HG03135 (cell line): ENCODE data around the gene TUBA3D.
"Not testable (repeated sequence)": the region's sequence is repeated elsewhere in the genome, so short reads cannot be mapped to it uniquely, and the experiment has no call there.

ENCODE experiments used
- ATAC-seq: cut with Tn5 transposase; IDR thresholded peaks from one replicate; pipeline ENCODE4 v1.9.1; 2021; ENCODE audit warnings: mild to moderate bottlenecking, moderate library complexity; ENCODE audit not compliant: unreplicated experiment

Gene TUBA3D

DNA sequence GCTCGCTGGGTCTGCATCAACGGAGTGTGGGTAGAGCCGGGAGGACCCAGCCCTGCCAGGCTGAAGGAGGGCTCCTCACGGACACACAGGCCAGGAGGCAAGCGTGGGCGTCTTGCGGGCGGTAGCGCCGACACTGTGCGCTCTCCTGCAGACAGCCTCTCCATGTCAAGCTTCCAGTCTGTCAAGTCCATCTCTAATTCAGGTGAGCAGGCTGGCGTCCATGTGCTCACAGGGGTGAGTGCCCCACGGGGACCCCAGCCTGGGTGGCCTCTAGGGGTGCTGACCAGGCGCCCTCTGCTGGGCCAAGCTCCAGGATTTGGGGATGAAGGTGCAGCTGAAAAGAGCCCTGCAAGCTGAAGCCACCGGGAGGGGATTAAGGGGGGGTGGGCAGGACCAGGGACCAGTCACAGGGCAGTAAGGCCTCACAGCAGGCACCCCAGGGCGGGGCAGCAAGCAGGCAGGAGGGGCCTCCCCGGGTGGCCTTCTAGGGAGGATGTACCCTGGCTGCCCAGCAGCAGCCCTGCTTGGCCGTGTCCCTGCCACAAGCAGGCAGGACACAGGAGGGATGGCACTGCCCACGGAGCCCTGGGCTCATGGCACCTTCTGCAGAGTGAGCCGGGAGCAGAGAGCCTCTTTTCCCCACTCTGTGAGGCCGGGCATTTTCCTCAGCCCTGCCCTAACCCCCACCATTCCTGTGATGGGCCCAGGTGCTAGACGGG is 54.9 kb downstream of the TUBA3D start:
- not testable (repeated sequence) for ATAC-seq

DNA sequence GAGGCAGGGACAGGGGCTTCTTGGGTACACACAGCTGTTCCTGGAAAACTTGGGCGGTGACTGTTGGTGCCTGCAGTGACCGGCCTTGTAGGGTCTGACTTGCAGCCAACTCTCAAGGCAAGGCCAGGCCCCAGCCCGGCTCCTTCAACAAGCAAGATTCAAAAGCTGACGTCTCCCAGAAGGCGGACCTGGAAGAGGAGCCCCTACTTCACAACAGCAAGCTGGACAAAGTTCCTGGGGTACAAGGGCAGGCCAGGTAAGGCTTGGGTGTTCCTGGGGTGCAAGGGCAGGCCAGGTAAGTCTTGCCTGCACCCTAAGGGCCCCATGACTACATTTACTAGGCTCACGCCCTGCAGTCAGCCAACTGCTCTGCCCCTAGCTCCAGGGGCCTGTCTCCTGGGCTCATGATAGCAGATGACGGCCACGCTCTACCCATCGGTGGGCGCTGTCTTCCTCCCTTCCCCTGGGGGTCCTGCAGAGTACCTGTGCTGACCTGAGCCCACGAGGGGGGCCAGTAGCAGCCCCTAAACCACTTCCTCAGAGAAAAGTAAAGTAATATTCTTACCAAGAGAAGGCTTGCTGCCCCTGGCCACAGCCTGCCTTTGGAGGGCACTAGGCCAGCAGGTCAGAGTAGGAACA is 55.7 kb downstream of the TUBA3D start:
- not testable (repeated sequence) for ATAC-seq
